Measurements from ENCODE around the gene PMFBP1. TPM values are rescaled to one million over a fixed set of nuclear protein-coding genes. Genes with fewer than 3 reads are reported as not detected.

The PMFBP1 gene
- total RNA-seq, 1 experiment from 2014 or later: 5.6 TPM

DNA sequence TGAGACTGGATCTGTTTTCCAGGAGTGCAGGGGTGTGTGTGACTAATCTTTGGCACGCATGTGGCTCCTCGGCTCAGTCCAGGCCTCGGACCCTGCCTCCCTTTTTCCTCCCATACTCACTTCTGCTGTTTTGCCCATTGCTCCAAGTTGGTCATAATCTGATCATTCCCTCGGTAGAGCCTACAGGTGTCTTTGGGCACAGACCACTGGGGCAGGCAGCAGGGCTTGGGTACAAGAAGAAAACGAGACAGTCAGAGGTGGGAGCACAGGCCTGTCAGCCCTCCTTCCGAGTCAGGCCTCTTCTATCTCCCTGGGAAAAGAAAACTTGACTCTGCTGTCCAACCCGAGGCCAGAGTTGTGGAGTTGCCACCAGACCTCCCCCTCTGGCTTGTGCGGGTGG, 48.5 kb downstream of the PMFBP1 start:
- Histone ChIP-seq H3K4me1 (ENCODE audit: control insufficient read depth in 1 of 2, insufficient read depth in 2 of 2, low read length in 2 of 2) (no peaks in the 10 kb centered on the region), H3K4me2 (ENCODE audit: low read length) (no peak overlapping the region), H3K27ac (ENCODE audit: low read depth, low read length) (no peak overlapping the region), H4K20me1 (ENCODE audit: insufficient read depth) (no peaks in the 10 kb centered on the region), H3K9ac (ENCODE audit: low read length) (no peak overlapping the region), H3K36me3 (ENCODE audit: control insufficient read depth in 1 of 2, insufficient read depth in 2 of 2, low read length in 2 of 2) (no peaks in the 10 kb centered on the region), H2AFZ (ENCODE audit: low read depth, low read length, poor library complexity, severe bottlenecking) (no peak overlapping the region), H3K79me2 (ENCODE audit: insufficient read depth, low read length) (no peaks in the 10 kb centered on the region), H3K4me3 (replicated peaks in 1 of 2; ENCODE audit: low read depth in 1 of 2, low read length in 2 of 2) (no peak overlapping the region), H3K27me3 (ENCODE audit: insufficient read depth, low read length) (no peaks in the 10 kb centered on the region), H3K9me2 (ENCODE audit: insufficient read depth) (no peaks in the 10 kb centered on the region), H3K9me3 (ENCODE audit: control insufficient read depth in 1 of 2, insufficient read depth in 1 of 2, low read depth in 1 of 2, low read length in 2 of 2) (no peaks in the 10 kb centered on the region)
- TF ChIP-seq JUND (IDR thresholded peaks at IDR 0.05): no peak
- no peak for TF ChIP-seq YY1 (IDR thresholded peaks at IDR 0.05; ENCODE audit: extremely low read depth, insufficient replicate concordance, low read depth, low read length)
- TF ChIP-seq TCF7L2 (IDR thresholded peaks at IDR 0.05; ENCODE audit: borderline replicate concordance, extremely low read depth, insufficient read depth, insufficient read length): no peak
- TF ChIP-seq MAX (IDR thresholded peaks at IDR 0.05): no peak
- TF ChIP-seq RAD21 (IDR thresholded peaks at IDR 0.05; ENCODE audit: low read depth): no peak
- no peak for TF ChIP-seq ELF1 (IDR thresholded peaks at IDR 0.05; ENCODE audit: borderline replicate concordance, low read depth)
- TF ChIP-seq ZFX (IDR thresholded peaks at IDR 0.05): no peak
- no peak for TF ChIP-seq SP1 (IDR thresholded peaks at IDR 0.05; ENCODE audit: low read depth)
- TF ChIP-seq ZNF274 (IDR thresholded peaks at IDR 0.05; ENCODE audit: low read depth, low read length): no peak
- no peak for TF ChIP-seq EZH2phosphoT487 (IDR thresholded peaks at IDR 0.05; ENCODE audit: borderline replicate concordance)
- TF ChIP-seq CEBPB (IDR thresholded peaks at IDR 0.05; ENCODE audit: low read depth): no peak
- TF ChIP-seq, protein P1, sequence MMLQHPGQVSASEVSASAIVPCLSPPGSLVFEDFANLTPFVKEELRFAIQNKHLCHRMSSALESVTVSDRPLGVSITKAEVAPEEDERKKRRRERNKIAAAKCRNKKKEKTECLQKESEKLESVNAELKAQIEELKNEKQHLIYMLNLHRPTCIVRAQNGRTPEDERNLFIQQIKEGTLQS (IDR thresholded peaks at IDR 0.05): no peak
- TF ChIP-seq SRF (IDR thresholded peaks at IDR 0.05; ENCODE audit: low read depth): no peak
- ATAC-seq (no peak), DNase-seq (ENCODE audit: low read depth, low spot score) (no peak)
- no TSS peak for BruUV-seq (replicated peaks)
- ChIA-PET POLR2A (no interaction called here), CTCF (interaction anchor here (2.1 to 2.2 kb wide), 2 partner anchors 344 to 1755 kb away, joined by 13 to 15 read pairs; no protein-coding TSS in a partner anchor), RAD21 (ENCODE audit: low non-redundant PET in 1 of 2, low total read pairs in 2 of 2, uncharacterized antibody in 2 of 2, unreplicated experiment in 2 of 2) (no interaction called here)
- intact Hi-C loops (cut with micrococcal nuclease): loop anchor here (2.0 kb wide), 1 partner anchor 349 kb away; no protein-coding TSS in a partner anchor

Measured in HCT116 (cell line).